ENCODE data around the gene SLC35F4.
"Not testable (repeated sequence)": the region's sequence is repeated elsewhere in the genome, so short reads cannot be mapped to it uniquely, and the experiment has no call there.

The SLC35F4 gene

DNA sequence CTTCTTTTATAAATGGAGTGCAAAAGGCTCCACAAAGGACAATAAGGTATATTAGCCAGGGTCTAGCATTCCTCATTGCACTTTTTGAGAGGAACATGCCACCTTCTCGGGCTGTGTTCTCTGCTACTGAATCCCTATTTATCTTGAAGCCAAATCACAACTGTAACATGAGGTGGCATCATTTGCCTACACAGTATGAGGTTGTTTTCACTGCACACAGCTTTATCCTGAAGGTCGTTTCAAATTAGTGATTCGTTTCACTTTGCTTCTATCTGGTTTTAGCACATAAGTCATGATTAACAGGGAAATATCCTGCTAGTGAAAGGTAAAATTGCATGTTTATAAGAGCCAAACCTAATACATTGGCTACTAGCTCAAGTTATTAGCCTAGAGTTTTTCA lies 153.8 kb downstream of the SLC35F4 start:
- TF ChIP-seq POLR2AphosphoS5 (IDR thresholded peaks at IDR 0.05; ENCODE audit: low read depth): no peak
- TF ChIP-seq GABPA (IDR thresholded peaks at IDR 0.05; ENCODE audit: low read depth): no peak
- TF ChIP-seq SPI1 (IDR thresholded peaks at IDR 0.05; ENCODE audit: borderline replicate concordance, low read depth): no peak
- TF ChIP-seq, protein P1, sequence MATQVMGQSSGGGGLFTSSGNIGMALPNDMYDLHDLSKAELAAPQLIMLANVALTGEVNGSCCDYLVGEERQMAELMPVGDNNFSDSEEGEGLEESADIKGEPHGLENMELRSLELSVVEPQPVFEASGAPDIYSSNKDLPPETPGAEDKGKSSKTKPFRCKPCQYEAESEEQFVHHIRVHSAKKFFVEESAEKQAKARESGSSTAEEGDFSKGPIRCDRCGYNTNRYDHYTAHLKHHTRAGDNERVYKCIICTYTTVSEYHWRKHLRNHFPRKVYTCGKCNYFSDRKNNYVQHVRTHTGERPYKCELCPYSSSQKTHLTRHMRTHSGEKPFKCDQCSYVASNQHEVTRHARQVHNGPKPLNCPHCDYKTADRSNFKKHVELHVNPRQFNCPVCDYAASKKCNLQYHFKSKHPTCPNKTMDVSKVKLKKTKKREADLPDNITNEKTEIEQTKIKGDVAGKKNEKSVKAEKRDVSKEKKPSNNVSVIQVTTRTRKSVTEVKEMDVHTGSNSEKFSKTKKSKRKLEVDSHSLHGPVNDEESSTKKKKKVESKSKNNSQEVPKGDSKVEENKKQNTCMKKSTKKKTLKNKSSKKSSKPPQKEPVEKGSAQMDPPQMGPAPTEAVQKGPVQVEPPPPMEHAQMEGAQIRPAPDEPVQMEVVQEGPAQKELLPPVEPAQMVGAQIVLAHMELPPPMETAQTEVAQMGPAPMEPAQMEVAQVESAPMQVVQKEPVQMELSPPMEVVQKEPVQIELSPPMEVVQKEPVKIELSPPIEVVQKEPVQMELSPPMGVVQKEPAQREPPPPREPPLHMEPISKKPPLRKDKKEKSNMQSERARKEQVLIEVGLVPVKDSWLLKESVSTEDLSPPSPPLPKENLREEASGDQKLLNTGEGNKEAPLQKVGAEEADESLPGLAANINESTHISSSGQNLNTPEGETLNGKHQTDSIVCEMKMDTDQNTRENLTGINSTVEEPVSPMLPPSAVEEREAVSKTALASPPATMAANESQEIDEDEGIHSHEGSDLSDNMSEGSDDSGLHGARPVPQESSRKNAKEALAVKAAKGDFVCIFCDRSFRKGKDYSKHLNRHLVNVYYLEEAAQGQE (IDR thresholded peaks at IDR 0.05; ENCODE audit: insufficient replicate concordance, low read depth): no peak
- TF ChIP-seq, protein P2, sequence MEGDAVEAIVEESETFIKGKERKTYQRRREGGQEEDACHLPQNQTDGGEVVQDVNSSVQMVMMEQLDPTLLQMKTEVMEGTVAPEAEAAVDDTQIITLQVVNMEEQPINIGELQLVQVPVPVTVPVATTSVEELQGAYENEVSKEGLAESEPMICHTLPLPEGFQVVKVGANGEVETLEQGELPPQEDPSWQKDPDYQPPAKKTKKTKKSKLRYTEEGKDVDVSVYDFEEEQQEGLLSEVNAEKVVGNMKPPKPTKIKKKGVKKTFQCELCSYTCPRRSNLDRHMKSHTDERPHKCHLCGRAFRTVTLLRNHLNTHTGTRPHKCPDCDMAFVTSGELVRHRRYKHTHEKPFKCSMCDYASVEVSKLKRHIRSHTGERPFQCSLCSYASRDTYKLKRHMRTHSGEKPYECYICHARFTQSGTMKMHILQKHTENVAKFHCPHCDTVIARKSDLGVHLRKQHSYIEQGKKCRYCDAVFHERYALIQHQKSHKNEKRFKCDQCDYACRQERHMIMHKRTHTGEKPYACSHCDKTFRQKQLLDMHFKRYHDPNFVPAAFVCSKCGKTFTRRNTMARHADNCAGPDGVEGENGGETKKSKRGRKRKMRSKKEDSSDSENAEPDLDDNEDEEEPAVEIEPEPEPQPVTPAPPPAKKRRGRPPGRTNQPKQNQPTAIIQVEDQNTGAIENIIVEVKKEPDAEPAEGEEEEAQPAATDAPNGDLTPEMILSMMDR (IDR thresholded peaks at IDR 0.05; ENCODE audit: insufficient read depth, low read length): no peak
- Histone ChIP-seq H3K27me3 (ENCODE audit: insufficient read depth, poor library complexity, severe bottlenecking) (no peaks in the 10 kb centered on the region), H3K27ac (replicated peaks) (no peak overlapping the region), H3K4me3 (replicated peaks; ENCODE audit: insufficient read depth, low read length) (no peak overlapping the region)
- DNase-seq (ENCODE audit: low read depth in 1 of 2, low spot score in 1 of 2): no peak

DNA sequence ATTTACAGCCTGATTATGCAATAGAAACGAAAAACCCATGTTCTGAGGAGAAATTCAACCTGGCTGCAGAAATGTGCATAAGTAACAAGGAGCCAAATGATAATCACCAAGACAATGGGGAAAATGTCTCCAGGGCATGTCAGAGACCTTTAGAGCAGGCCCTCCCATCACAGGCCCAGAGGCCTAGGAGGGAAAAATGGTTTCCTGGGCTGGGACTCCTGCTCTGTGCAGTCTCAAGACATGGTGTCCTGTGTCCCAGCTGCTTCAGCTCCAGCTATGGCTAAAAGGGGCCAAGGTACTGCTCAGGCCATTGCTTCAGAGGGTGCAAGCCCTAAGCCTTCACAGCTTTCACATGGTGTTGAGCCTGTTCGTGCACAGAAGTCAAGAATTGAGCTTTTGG lies 156.0 kb downstream of the SLC35F4 start:
- no peak overlapping the region for H3K27ac ChIP-seq (replicated peaks)
- TF ChIP-seq GABPA (IDR thresholded peaks at IDR 0.05; ENCODE audit: low read depth) (no peak), SPI1 (IDR thresholded peaks at IDR 0.05; ENCODE audit: borderline replicate concordance, low read depth) (no peak), POLR2AphosphoS5 (IDR thresholded peaks at IDR 0.05; ENCODE audit: low read depth) (no peak)
- TF ChIP-seq, protein P2 (IDR thresholded peaks at IDR 0.05; ENCODE audit: insufficient read depth, low read length): no peak
- TF ChIP-seq, protein P1 (IDR thresholded peaks at IDR 0.05; ENCODE audit: insufficient replicate concordance, low read depth): no peak
- DNase-seq (ENCODE audit: low read depth in 1 of 2, low spot score in 1 of 2): no peak
- no peak overlapping the region for H3K4me3 ChIP-seq (replicated peaks; ENCODE audit: insufficient read depth, low read length)
- no peaks in the 10 kb centered on the region for H3K27me3 ChIP-seq (ENCODE audit: insufficient read depth, poor library complexity, severe bottlenecking)

DNA sequence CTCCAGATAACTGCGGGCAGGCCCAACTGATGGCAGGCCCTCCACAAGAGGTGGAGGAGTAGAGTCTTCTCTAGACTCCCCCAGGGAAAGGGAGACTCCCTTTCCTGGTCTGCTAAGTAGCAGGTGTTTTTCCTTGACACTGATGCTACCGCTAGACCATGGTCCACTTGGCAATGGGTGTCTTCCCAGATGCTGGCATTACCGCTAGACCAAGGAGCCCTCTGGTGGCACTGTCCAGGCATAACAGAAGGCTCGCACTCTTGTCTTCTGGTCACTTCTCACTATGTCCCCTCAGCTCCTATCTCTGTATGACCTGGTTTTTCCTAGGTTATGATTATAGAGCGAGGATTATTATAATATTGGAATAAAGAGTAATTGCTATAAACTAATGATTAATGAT lies 156.8 kb downstream of the SLC35F4 start:
- not testable (repeated sequence) for H3K4me3 ChIP-seq (replicated peaks; ENCODE audit: insufficient read depth, low read length); H3K27me3 ChIP-seq (ENCODE audit: insufficient read depth, poor library complexity, severe bottlenecking); DNase-seq (ENCODE audit: low read depth in 1 of 2, low spot score in 1 of 2); H3K27ac ChIP-seq (replicated peaks)

DNA sequence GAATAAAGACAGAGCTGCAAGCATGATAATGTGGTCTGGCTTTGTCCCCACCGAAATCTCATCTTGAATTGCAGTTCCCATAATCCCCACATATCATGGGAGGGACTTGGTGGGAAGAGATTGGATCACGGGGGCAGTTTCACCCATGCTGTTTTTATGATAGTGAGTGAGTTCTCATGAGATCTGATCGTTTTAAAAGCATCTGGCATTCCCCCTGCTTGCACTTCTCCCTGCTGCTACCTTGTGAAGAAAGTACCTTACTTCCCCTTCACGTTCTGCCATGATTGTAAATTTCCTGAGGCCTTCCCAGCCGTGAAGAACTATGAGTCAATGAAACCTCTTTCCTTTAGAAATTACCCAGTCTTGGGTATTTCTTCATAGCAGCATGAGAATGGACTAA lies 158.7 kb downstream of the SLC35F4 start:
- TF ChIP-seq, protein P1 (IDR thresholded peaks at IDR 0.05; ENCODE audit: insufficient replicate concordance, low read depth): no peak
- TF ChIP-seq GABPA (IDR thresholded peaks at IDR 0.05; ENCODE audit: low read depth) (no peak), SPI1 (IDR thresholded peaks at IDR 0.05; ENCODE audit: borderline replicate concordance, low read depth) (no peak), POLR2AphosphoS5 (IDR thresholded peaks at IDR 0.05; ENCODE audit: low read depth) (no peak)
- TF ChIP-seq, protein P2 (IDR thresholded peaks at IDR 0.05; ENCODE audit: insufficient read depth, low read length): no peak
- no peak for DNase-seq (ENCODE audit: low read depth in 1 of 2, low spot score in 1 of 2)
- Histone ChIP-seq H3K27ac (replicated peaks) (no peak overlapping the region), H3K27me3 (ENCODE audit: insufficient read depth, poor library complexity, severe bottlenecking) (no peaks in the 10 kb centered on the region), H3K4me3 (replicated peaks; ENCODE audit: insufficient read depth, low read length) (no peak overlapping the region)
